Measurements from ENCODE around the gene CLIP1.

CLIP1 gene

GRCh38 chr12:122244565-122245371, 177.7 kb downstream of the CLIP1 start:
- DNase-seq = peak; percentile 20

DNA sequence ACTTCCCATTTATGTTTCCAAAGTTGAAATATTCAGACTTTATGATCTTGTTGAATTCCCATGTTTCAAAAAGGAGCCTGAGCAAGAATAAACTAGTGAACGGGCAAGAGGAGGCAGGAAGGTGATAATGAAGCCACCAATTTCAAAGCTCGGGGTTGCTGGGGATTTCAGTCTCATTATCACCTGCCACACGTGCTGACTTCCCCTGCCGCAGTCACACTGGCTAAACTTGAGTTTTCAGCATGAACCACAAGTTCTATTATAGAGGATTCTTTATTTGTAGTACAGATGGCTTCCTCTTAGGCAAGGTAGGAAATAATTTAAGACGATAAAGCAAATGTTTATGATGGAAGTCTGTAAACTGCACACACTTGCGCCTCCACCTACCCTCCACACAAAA, 178.5 kb downstream of the CLIP1 start:
- DNase-seq = peak; percentile 15

- no peak for DNase-seq
Measured at GRCh38 chr12:122238861-122239260, 183.6 kb downstream of the CLIP1 start.

DNA sequence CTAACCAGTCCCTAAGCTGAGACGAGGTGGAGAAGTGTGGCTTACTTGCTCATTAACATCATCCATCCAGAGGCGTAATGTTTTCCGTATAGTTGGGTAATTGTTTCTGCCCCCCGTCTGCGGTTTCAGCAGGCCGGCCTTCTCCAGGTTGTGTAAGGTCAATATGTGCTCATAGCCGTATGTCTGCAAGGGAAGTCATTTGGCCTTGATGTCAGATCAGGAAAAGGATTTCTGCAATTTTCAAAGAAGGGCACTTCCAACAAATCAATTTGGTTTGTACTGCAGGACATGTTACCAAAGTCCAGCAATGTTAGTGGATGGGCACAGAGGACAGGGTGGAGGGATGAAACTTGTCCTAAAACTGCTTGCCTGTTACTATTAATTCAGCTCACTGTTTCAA, 186.7 kb downstream of the CLIP1 start:
- no peak for DNase-seq

DNA sequence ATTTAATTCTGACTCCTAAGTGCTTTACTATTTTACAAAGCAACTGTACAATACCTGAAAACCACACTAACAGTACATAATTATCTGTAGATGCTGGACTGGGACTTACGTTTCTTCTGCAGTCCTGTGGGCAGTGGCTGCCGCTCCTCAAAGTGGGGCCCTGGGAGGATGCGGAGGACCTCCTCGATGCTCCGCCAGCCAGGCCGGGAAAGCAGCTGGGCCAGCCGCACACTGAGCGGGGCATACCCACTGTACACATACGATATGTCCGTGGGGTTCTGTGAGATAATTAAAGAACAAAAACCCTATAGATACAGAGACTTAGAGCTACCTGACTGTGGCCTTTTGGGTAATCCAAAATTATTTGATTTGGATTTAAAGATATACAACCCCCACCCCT, 189.8 kb downstream of the CLIP1 start:
- no peak for DNase-seq

GRCh38 chr12:122230798-122231197, 191.7 kb downstream of the CLIP1 start:
- no peak for DNase-seq

DNA sequence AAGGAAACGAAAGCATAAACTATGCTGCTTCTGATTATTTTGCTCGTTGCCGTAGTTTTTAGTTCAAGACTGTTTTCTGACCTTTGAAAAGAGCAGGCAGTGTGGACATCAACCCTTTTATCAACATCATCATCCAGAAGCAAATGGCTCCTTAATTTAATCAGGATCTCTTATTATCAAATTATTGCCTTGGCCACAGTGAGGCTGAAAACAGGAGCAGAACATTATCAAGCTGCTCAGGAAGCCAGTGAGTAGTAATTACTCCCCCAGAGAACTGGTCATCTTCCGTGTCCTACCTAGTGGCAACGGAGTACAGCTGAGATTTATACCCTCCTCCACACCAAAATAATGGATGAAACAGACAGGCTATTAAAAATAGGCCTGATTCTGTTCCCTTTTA, 194.4 kb downstream of the CLIP1 start:
- no peak for DNase-seq

DNA sequence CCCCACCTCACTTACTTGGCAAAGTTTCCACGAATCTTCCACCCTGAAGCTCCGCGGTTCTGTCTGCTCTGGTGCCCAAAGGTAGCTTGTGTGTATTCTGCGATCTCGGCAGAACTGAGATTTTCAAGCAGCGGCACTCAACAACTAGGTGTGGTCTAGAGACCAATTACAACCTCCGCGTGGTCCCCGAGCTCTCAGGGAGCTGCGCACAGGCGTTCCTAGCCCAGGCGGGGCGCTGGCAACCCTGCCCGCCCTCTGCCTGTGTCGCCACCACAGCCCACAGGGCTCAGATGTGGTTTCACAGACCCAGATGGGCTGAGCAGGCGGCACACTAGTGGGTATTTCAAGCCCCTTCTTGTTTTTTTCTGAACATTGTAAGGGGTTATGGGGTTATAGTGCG, 195.1 kb downstream of the CLIP1 start:
- no peak for DNase-seq

GRCh38 chr12:122226366-122227125, 195.9 kb downstream of the CLIP1 start:
- no peak for DNase-seq

- peak; percentile 100 for DNase-seq
Measured at GRCh38 chr12:122225683-122226365, 196.6 kb downstream of the CLIP1 start, which contains the start of gene DIABLO. TSS of gene DIABLO (minus strand) at chr12:122226052. CDS start at chr12:122226014, 38 bp downstream.

All from activated naive CD4-positive, alpha-beta T cell treated with Interleukin-2 at 50 U/mL for 16 hours (primary cell).